Natural killer cell (primary cell): ENCODE data around the gene PSMC5. TPM values are rescaled to one million over a fixed set of nuclear protein-coding genes. Genes with fewer than 3 reads are reported as not detected.
"Not testable (repeated sequence)": the region's sequence is repeated elsewhere in the genome, so short reads cannot be mapped to it uniquely, and the experiment has no call there.

Experiments used
- ATAC-seq, 3 donors: fragments of 150-1000 bp in 2 of 3; fragments of 200-7000 bp in 1 of 3; cut with Tn5 transposase; 1 replicate in 1 of 3; 2 replicates in 2 of 3; pipeline ENCODE4 v1.10.0; 2021; ENCODE audit warnings: mild to moderate bottlenecking in 2 of 3, moderate library complexity in 2 of 3
- DNase-seq, 2 donors: peaks; one replicate each; pipeline versions ENCODE4 v3.0.0 to v3.0.0-alpha.2; 2013 to 2021; ENCODE audit warnings: mixed read lengths in 1 of 2
- H3K27ac ChIP-seq: one replicate; pipeline ENCODE4 v1.5.1; 2013; ENCODE audit warnings: mild to moderate bottlenecking, low read length
- H3K27me3 ChIP-seq: one replicate; pipeline ENCODE4 v1.6.1; 2013; ENCODE audit warnings: low read length; ENCODE audit not compliant: control insufficient read depth, insufficient read depth
- H3K36me3 ChIP-seq: one replicate; pipeline ENCODE4 v1.6.1; 2013; ENCODE audit warnings: low read length; ENCODE audit not compliant: control insufficient read depth, insufficient read depth
- H3K4me1 ChIP-seq: one replicate; pipeline ENCODE4 v1.6.1; 2013; ENCODE audit warnings: low read length; ENCODE audit not compliant: control insufficient read depth, insufficient read depth
- H3K4me3 ChIP-seq: one replicate; pipeline ENCODE4 v1.5.1; 2013; ENCODE audit warnings: low read length
- H3K9me3 ChIP-seq: one replicate; pipeline ENCODE4 v1.6.1; 2013; ENCODE audit warnings: low read length; ENCODE audit not compliant: control insufficient read depth, insufficient read depth
- H3K27ac Mint-ChIP-seq, 2 donors: one replicate each; pipeline ENCODE4 v1.8.0; 2022; ENCODE audit warnings: mild to moderate bottlenecking in 2 of 2, mixed read lengths in 2 of 2, moderate library complexity in 1 of 2
- H3K27me3 Mint-ChIP-seq, 2 donors: one replicate each; pipeline ENCODE4 v1.8.0; 2022; ENCODE audit warnings: low read depth in 2 of 2, mixed read lengths in 2 of 2
- H3K36me3 Mint-ChIP-seq: one replicate; pipeline ENCODE4 v1.8.0; 2022; ENCODE audit warnings: mixed read lengths
- H3K4me1 Mint-ChIP-seq, 2 donors: one replicate each; pipeline ENCODE4 v1.8.0; 2022; ENCODE audit warnings: mixed read lengths in 2 of 2
- H3K4me3 Mint-ChIP-seq: one replicate; pipeline ENCODE4 v1.8.0; 2022; ENCODE audit warnings: mild to moderate bottlenecking, moderate library complexity, mixed read lengths
- H3K9me3 Mint-ChIP-seq, 2 donors: one replicate each; pipeline ENCODE4 v1.8.0; 2022; ENCODE audit warnings: mixed read lengths in 2 of 2
- WGBS: methylation state at CpG from one replicate; pipeline ENCODE4 v1.1.7; 2013; ENCODE audit warnings: missing lambda C conversion rate; ENCODE audit not compliant: insufficient coverage; 5-methylcytosine and 5-hydroxymethylcytosine counted together
- intact Hi-C: fragments of 100-400 bp; cut with micrococcal nuclease; formaldehyde crosslinking; loops from one replicate; pipeline ENCODE4 v1.14.2; 2022
- total RNA-seq, 4 donors: library from RNA; stranded (reverse); fragments of 120-200 nt in 1 of 4; gene quantifications; one replicate each; pipeline versions ENCODE4 v1.2.3 to v1.2.4, GENCODE V29; 2013 to 2022
- TF ChIP-seq, protein P1 (sequence below): fragments of 200-600 bp; IDR thresholded peaks from one replicate; pipeline ENCODE4 v1.8.0; 2022; ENCODE audit warnings: antibody characterized with exemption

Gene PSMC5
- total RNA-seq, 3 donors from 2014 or later (not counting 1 experiment from before 2014, with no cell fraction given) = 91.3 to 114 (median 100) TPM

DNA sequence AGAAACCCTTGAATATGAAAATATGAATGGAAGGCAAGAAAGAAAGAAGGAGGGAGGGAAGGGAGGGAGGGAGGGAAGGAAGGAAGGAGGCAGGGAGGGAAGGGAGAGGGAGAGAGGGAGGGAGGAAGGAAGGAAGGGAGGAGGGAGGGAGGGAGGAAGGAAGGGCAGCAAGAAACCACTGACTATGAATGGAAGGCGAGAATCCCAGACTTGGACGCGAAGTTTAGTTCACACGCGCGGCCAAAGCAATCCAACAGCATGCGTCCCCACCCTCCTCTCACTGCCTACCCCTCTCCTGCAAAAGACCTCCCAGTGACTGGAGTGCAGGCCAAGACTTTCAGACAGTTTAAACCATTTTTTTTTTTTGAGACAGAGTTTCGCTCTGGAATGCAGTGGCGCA, 23.2 kb downstream of the PSMC5 start:
- Histone ChIP-seq H3K27ac (no peak overlapping the region), H3K9me3 (no peaks in the 10 kb centered on the region), H3K4me1 (peaks cover 15% of the 10 kb centered on the region), H3K36me3 (no peaks in the 10 kb centered on the region), H3K27me3 (no peaks in the 10 kb centered on the region), H3K4me3 (no peak overlapping the region)
- intact Hi-C loops = no loop called here
- no peaks in the 10 kb centered on the region for H3K9me3 Mint-ChIP-seq
- no peak overlapping the region for H3K4me3 Mint-ChIP-seq
- H3K27me3 Mint-ChIP-seq = no peaks in the 10 kb centered on the region
- no peak for ATAC-seq
- peak in 1 of 2 donors; percentile 17 for DNase-seq
- H3K4me1 Mint-ChIP-seq = peaks cover 17 to 18% of the 10 kb centered on the region in 2 donors
- TF ChIP-seq, protein P1, sequence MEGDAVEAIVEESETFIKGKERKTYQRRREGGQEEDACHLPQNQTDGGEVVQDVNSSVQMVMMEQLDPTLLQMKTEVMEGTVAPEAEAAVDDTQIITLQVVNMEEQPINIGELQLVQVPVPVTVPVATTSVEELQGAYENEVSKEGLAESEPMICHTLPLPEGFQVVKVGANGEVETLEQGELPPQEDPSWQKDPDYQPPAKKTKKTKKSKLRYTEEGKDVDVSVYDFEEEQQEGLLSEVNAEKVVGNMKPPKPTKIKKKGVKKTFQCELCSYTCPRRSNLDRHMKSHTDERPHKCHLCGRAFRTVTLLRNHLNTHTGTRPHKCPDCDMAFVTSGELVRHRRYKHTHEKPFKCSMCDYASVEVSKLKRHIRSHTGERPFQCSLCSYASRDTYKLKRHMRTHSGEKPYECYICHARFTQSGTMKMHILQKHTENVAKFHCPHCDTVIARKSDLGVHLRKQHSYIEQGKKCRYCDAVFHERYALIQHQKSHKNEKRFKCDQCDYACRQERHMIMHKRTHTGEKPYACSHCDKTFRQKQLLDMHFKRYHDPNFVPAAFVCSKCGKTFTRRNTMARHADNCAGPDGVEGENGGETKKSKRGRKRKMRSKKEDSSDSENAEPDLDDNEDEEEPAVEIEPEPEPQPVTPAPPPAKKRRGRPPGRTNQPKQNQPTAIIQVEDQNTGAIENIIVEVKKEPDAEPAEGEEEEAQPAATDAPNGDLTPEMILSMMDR = no peak
- no peaks in the 10 kb centered on the region for H3K36me3 Mint-ChIP-seq
- 87% methylated on average over 8 of the region's 9 CpGs for WGBS
- no peak overlapping the region for H3K27ac Mint-ChIP-seq

DNA sequence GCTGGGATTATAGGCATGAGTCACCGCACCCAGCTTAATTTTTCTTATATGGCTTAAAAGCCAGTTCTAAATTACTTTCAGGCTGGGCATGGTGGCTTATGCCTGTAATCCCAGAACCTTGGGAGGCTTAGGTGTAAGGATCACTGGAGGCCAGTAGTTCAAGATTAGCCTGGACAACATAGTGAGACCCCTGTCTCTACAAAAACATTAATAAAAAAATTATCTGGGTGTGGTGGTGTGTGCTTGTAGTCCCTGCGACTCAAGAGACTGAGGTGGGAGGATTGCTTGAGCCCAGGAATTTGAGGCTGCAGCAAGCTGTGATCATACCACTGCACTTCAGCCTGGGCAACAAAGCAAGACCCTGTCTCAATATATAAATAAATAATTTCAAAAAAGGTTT, 26.0 kb downstream of the PSMC5 start:
- Mint-ChIP-seq H3K9me3 (no peaks in the 10 kb centered on the region), H3K36me3 (no peaks in the 10 kb centered on the region), H3K27me3 (no peaks in the 10 kb centered on the region), H3K27ac (no peak overlapping the region), H3K4me3 (no peak overlapping the region), H3K4me1 (peaks cover 9 to 11% of the 10 kb centered on the region in 2 donors)
- DNase-seq (no peak), ATAC-seq (no peak)
- peaks cover 13% of the 10 kb centered on the region for H3K4me1 ChIP-seq
- no peaks in the 10 kb centered on the region for H3K27me3 ChIP-seq
- no peaks in the 10 kb centered on the region for H3K9me3 ChIP-seq
- TF ChIP-seq, protein P1 = no peak
- H3K4me3 ChIP-seq = no peak overlapping the region
- WGBS = 96% methylated on average over 2 of the region's 2 CpGs
- H3K36me3 ChIP-seq = no peaks in the 10 kb centered on the region
- H3K27ac ChIP-seq = no peak overlapping the region
- intact Hi-C loops = no loop called here

DNA sequence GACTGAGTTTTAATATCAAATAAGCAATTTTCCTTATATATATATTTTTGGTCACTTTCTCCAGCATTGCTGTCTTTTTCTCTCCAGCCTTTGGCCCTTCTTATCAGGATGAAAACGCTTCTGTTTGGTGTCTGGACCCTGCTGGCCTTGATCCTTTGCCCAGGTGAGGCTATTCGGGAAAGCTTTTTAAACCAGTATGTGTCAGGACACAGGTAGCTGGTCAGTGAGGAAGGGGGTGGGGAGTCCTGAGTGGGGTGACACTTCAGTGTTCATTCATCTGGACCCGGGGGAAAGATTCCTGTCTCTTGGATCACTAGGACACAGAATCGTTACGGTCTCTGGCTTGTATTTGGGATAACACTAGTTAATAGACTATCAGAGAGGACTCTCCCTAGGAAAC, 27.5 kb downstream of the PSMC5 start:
- no peaks in the 10 kb centered on the region for H3K27me3 Mint-ChIP-seq
- DNase-seq = no peak
- no peaks in the 10 kb centered on the region for H3K4me1 Mint-ChIP-seq
- H3K4me3 ChIP-seq = no peak overlapping the region
- H3K27ac Mint-ChIP-seq = no peak overlapping the region
- no peaks in the 10 kb centered on the region for H3K36me3 ChIP-seq
- ATAC-seq = no peak
- TF ChIP-seq, protein P1 = no peak
- no peak overlapping the region for H3K27ac ChIP-seq
- no peaks in the 10 kb centered on the region for H3K36me3 Mint-ChIP-seq
- H3K27me3 ChIP-seq = no peaks in the 10 kb centered on the region
- intact Hi-C loops = no loop called here
- no peak overlapping the region for H3K4me3 Mint-ChIP-seq
- H3K9me3 Mint-ChIP-seq = no peaks in the 10 kb centered on the region
- no peaks in the 10 kb centered on the region for H3K9me3 ChIP-seq
- 93% methylated on average over 5 of the region's 5 CpGs for WGBS
- H3K4me1 ChIP-seq = no peaks in the 10 kb centered on the region

DNA sequence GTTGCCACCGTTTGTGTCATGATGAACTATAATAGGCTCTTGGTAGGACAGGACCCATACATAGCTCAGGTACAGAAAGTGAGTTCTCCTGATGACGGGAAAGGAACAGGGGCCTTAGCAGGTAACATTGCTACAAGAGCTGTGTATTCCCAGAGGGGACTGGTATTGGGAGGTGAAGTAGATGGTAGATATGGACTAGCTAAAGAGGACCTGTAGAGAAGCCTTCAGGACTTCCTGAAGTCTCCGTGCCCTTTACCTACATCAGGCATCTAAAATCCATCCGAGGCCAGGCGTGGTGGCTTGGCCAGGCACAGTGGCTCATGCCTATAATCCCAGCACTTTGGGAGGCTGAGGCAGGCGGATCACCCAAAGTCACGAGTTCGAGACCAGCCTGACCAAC, 28.0 kb downstream of the PSMC5 start:
- H3K27me3 ChIP-seq = no peaks in the 10 kb centered on the region
- H3K4me1 Mint-ChIP-seq = no peaks in the 10 kb centered on the region
- no peak overlapping the region for H3K4me3 ChIP-seq
- DNase-seq = no peak
- no peaks in the 10 kb centered on the region for H3K36me3 Mint-ChIP-seq
- H3K27me3 Mint-ChIP-seq = no peaks in the 10 kb centered on the region
- H3K36me3 ChIP-seq = no peaks in the 10 kb centered on the region
- no peaks in the 10 kb centered on the region for H3K4me1 ChIP-seq
- no peaks in the 10 kb centered on the region for H3K9me3 ChIP-seq
- intact Hi-C loops = no loop called here
- H3K27ac ChIP-seq = no peak overlapping the region
- TF ChIP-seq, protein P1 = no peak
- no peak overlapping the region for H3K27ac Mint-ChIP-seq
- H3K4me3 Mint-ChIP-seq = no peak overlapping the region
- 95% methylated on average over 8 of the region's 8 CpGs for WGBS
- H3K9me3 Mint-ChIP-seq = no peaks in the 10 kb centered on the region
- no peak for ATAC-seq

DNA sequence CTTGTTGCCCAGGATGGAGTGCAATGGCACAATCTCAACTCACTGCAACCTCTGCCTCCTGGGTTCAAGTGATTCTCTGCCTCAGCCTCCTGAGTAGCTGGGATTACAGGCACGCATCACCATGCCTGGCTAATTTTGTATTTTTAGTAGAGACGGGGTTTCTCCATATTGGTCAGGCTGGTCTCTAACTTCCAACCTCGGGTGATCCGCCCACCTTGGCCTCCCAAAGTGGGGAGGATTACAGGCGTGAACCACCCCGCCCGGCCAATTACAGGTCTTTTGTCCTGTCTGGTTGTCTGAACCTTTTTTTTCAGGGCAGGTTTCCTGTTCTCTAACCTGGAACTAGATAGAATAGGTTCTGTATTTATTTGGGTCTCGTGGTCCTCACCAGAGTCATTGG, 29.2 kb downstream of the PSMC5 start:
- DNase-seq, intact Hi-C loops, H3K27me3 ChIP-seq, H3K36me3 ChIP-seq, H3K4me3 Mint-ChIP-seq, H3K9me3 ChIP-seq, ATAC-seq, H3K27ac Mint-ChIP-seq, H3K4me3 ChIP-seq, H3K36me3 Mint-ChIP-seq, H3K27ac ChIP-seq, H3K4me1 ChIP-seq, H3K4me1 Mint-ChIP-seq, H3K27me3 Mint-ChIP-seq, H3K9me3 Mint-ChIP-seq: not testable (repeated sequence)
- WGBS = 90% methylated on average over 7 of the region's 8 CpGs
